ENCODE results near the gene PDS5B. TPM values are rescaled to one million over a fixed set of nuclear protein-coding genes. Genes with fewer than 3 reads are reported as not detected.
A peak's percentile ranks its signal among the peaks of the same experiment; 100 is the strongest.

PDS5B gene
- total and polyA plus RNA-seq, 2 experiments from 2014 or later: 13.4 to 14.2 TPM

DNA sequence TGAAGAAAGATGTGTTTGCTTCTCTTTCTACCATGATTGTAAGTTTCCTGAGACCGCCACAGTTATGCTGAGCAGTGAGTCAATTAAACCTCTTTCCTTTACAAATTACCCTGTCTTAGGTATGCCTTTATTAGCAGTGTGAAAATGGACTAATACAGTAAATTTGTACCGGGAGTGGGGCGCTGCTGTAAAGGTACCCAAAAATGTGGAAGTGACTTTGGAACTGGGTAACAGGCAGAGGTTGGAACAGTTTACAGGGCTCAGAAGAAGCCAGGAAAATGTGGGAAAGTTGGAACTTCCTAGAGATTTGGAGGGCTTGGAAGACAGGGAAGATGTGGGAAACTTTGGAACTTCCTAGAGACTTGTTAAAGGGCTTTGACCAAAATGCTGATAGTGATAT lies 9.2 kb upstream of the PDS5B start:
- in situ Hi-C loops (cut with MboI): loop anchor here (25.0 kb wide), 2 partner anchors 960 to 1135 kb away; no protein-coding TSS in a partner anchor
- TF ChIP-seq EZH2 (IDR thresholded peaks at IDR 0.05; ENCODE audit: insufficient read depth, poor library complexity, severe bottlenecking) (no peak), EZH2phosphoT487 (IDR thresholded peaks at IDR 0.05; ENCODE audit: insufficient read depth, low read depth) (no peak)

DNA sequence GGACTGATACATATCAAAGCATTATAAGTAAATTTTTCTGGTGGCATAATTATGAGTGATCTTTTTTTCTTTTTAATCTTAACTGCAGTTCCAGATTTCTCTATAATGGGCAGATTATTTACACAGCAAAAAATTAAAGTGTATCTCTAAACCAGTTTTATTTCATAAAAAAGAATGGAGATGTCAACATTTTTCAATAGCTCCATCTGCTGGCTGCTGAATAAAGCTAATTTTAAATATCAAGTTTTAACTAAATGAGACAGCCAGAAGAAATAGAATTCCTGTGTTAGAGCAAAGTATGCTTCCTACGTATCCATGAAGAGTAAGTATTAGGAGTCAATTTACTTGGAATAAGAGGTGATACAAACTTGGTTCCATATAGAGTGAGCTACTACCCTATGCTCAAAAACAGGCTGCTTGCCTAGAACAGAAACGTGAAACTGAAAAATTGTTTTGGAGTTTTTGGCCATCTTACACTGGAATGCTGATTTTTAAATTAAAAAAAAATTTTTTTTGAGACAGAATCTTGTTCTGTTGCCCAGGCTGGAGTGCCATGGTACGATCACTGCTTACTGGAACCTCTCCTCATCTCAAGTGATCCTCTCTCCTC lies 5.0 kb upstream of the PDS5B start:
- no peak for TF ChIP-seq EZH2 (IDR thresholded peaks at IDR 0.05; ENCODE audit: insufficient read depth, poor library complexity, severe bottlenecking)
- no peak for TF ChIP-seq EZH2phosphoT487 (IDR thresholded peaks at IDR 0.05; ENCODE audit: insufficient read depth, low read depth)
- WGBS, 2 experiments (ENCODE audit: low coverage in 1 of 2, low lambda C conversion rate in 2 of 2, missing lambda C conversion rate in 2 of 2): 30 to 36% methylated on average over 3 of the region's 3 CpGs
- no peaks in the 10 kb centered on the region for H3K9me3 ChIP-seq (ENCODE audit: low read depth)
- no peaks in the 10 kb centered on the region for H3K36me3 ChIP-seq (ENCODE audit: low read depth)
- no peaks in the 10 kb centered on the region for H3K79me2 ChIP-seq (ENCODE audit: insufficient read depth)
- no peak overlapping the region for H3K9ac ChIP-seq
- H3K4me1 ChIP-seq (ENCODE audit: insufficient read depth): no peaks in the 10 kb centered on the region
- H2AFZ ChIP-seq: no peak overlapping the region
- H3K27ac ChIP-seq: no peak overlapping the region
- peak; percentile 67 for DNase-seq
- H3K4me2 ChIP-seq (ENCODE audit: unreplicated experiment): no peak overlapping the region
- no peaks in the 10 kb centered on the region for H3K27me3 ChIP-seq (replicated peaks; ENCODE audit: insufficient read depth)
- H3K9me2 ChIP-seq (ENCODE audit: insufficient read depth): no peaks in the 10 kb centered on the region
- H4K20me1 ChIP-seq (ENCODE audit: insufficient read depth): no peaks in the 10 kb centered on the region
- H3K4me3 ChIP-seq: no peak overlapping the region
- in situ Hi-C loops (cut with MboI): loop anchor here (25.0 kb wide), 2 partner anchors 956 to 1131 kb away; no protein-coding TSS in a partner anchor
- no peaks in the 10 kb centered on the region for H3F3A ChIP-seq (ENCODE audit: insufficient read depth)

More for the DNA sequence above, 9.2 kb upstream of the PDS5B start:
- Histone ChIP-seq H3K4me1 (ENCODE audit: insufficient read depth) (no peaks in the 10 kb centered on the region), H3K9me2 (ENCODE audit: insufficient read depth) (no peaks in the 10 kb centered on the region), H3K36me3 (ENCODE audit: low read depth) (no peaks in the 10 kb centered on the region), H4K20me1 (ENCODE audit: insufficient read depth) (no peaks in the 10 kb centered on the region), H3K27me3 (replicated peaks; ENCODE audit: insufficient read depth) (no peaks in the 10 kb centered on the region), H3K4me3 (no peak overlapping the region), H3K9me3 (ENCODE audit: low read depth) (no peaks in the 10 kb centered on the region), H3K27ac (no peak overlapping the region), H3K9ac (no peak overlapping the region), H3K79me2 (ENCODE audit: insufficient read depth) (no peaks in the 10 kb centered on the region), H3K4me2 (ENCODE audit: unreplicated experiment) (no peak overlapping the region), H3F3A (ENCODE audit: insufficient read depth) (no peaks in the 10 kb centered on the region), H2AFZ (no peak overlapping the region)
- DNase-seq: no peak
- 95 to 96% methylated on average over 3 of the region's 3 CpGs for WGBS, 2 experiments (ENCODE audit: low coverage in 1 of 2, low lambda C conversion rate in 2 of 2, missing lambda C conversion rate in 2 of 2)

DNA sequence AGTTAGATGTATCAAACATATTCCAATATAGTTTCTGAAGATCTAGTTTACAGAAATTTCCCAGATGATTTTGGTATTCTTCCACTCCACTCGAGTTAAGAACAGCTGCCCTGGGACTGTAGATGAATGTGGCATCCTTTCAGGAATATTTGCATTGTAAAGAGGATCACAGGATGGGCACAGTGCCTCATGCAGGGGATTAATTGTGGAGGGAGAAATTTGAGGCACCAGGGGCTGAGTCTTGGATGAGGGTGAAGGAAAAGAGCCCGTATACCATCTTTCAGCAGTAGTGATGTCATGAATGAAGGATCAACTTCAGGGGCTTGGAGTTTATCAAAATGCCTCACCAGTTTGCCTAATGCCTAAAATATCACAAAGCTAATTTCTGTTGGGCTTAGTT lies 4.0 kb upstream of the PDS5B start:
- 0 out of 2 replicates have a peak, but pooled peaks cover under 1% of the 10 kb centered on the region for H3F3A ChIP-seq (ENCODE audit: insufficient read depth)
- no peak overlapping the region for H3K4me3 ChIP-seq
- H4K20me1 ChIP-seq (ENCODE audit: insufficient read depth): no peaks in the 10 kb centered on the region
- H3K4me1 ChIP-seq (ENCODE audit: insufficient read depth): no peaks in the 10 kb centered on the region
- no peak for DNase-seq
- no peaks in the 10 kb centered on the region for H3K9me2 ChIP-seq (ENCODE audit: insufficient read depth)
- H3K79me2 ChIP-seq (ENCODE audit: insufficient read depth): no peaks in the 10 kb centered on the region
- TF ChIP-seq EZH2 (IDR thresholded peaks at IDR 0.05; ENCODE audit: insufficient read depth, poor library complexity, severe bottlenecking) (no peak), EZH2phosphoT487 (IDR thresholded peaks at IDR 0.05; ENCODE audit: insufficient read depth, low read depth) (no peak)
- in situ Hi-C loops (cut with MboI): loop anchor here (25.0 kb wide), 2 partner anchors 955 to 1130 kb away; no protein-coding TSS in a partner anchor
- no peaks in the 10 kb centered on the region for H3K36me3 ChIP-seq (ENCODE audit: low read depth)
- no peaks in the 10 kb centered on the region for H3K27me3 ChIP-seq (replicated peaks; ENCODE audit: insufficient read depth)
- H3K4me2 ChIP-seq (ENCODE audit: unreplicated experiment): no peak overlapping the region
- H3K9me3 ChIP-seq (ENCODE audit: low read depth): no peaks in the 10 kb centered on the region
- H2AFZ ChIP-seq: no peak overlapping the region
- H3K9ac ChIP-seq: no peak overlapping the region
- H3K27ac ChIP-seq: no peak overlapping the region
- WGBS, 2 experiments (ENCODE audit: low coverage in 1 of 2, low lambda C conversion rate in 2 of 2, missing lambda C conversion rate in 2 of 2): 44 to 45% methylated on average over 2 of the region's 2 CpGs

DNA sequence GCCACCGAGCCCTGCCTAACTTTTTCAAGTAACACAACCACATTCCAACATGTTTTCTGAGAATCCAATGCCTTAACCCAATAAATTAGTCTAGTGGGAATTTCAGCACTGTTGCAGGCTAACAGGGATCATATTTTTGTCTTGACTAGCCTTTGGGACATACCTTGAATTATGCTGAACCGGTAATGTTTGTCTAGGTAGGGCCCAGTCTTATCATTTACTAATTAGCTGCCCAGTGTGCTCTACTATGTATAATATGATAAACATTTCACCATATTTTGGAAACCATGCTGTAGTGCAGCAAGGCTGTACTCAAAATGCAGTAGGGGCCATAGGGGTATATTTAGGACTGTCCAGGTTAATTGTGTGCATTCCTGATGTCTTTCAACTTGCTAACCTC lies 3.3 kb upstream of the PDS5B start:
- H3K9me2 ChIP-seq (ENCODE audit: insufficient read depth): no peaks in the 10 kb centered on the region
- no peaks in the 10 kb centered on the region for H3K27me3 ChIP-seq (replicated peaks; ENCODE audit: insufficient read depth)
- H3K27ac ChIP-seq: no peak overlapping the region
- H3K9me3 ChIP-seq (ENCODE audit: low read depth): no peaks in the 10 kb centered on the region
- no peak overlapping the region for H2AFZ ChIP-seq
- peaks cover 8% of the 10 kb centered on the region for H3F3A ChIP-seq (ENCODE audit: insufficient read depth)
- no peaks in the 10 kb centered on the region for H3K4me1 ChIP-seq (ENCODE audit: insufficient read depth)
- DNase-seq: no peak
- no peak overlapping the region for H3K9ac ChIP-seq
- no peak overlapping the region for H3K4me3 ChIP-seq
- H3K36me3 ChIP-seq (ENCODE audit: low read depth): no peaks in the 10 kb centered on the region
- no peak for TF ChIP-seq EZH2 (IDR thresholded peaks at IDR 0.05; ENCODE audit: insufficient read depth, poor library complexity, severe bottlenecking)
- no peak for TF ChIP-seq EZH2phosphoT487 (IDR thresholded peaks at IDR 0.05; ENCODE audit: insufficient read depth, low read depth)
- no peak overlapping the region for H3K4me2 ChIP-seq (ENCODE audit: unreplicated experiment)
- peaks cover 6% of the 10 kb centered on the region for H3K79me2 ChIP-seq (ENCODE audit: insufficient read depth)
- 84 to 88% methylated on average over 2 of the region's 2 CpGs for WGBS, 2 experiments (ENCODE audit: low coverage in 1 of 2, low lambda C conversion rate in 2 of 2, missing lambda C conversion rate in 2 of 2)
- no peaks in the 10 kb centered on the region for H4K20me1 ChIP-seq (ENCODE audit: insufficient read depth)
- in situ Hi-C loops (cut with MboI): loop anchor here (25.0 kb wide), 2 partner anchors 954 to 1129 kb away; no protein-coding TSS in a partner anchor
